HFFc6 (cell line): ENCODE measurements around the gene LYVE1. TPM values are rescaled to one million over a fixed set of nuclear protein-coding genes. Genes with fewer than 3 reads are reported as not detected.

Source experiments
- DNase-seq: peaks from one replicate; pipeline ENCODE4 v3.0.0-alpha.2; 2018
- H3K27ac Mint-ChIP-seq: 2 replicates; pipeline ENCODE4 v1.8.0; 2020; ENCODE audit warnings: mild to moderate bottlenecking, mixed read lengths
- H3K27me3 Mint-ChIP-seq: 2 replicates; pipeline ENCODE4 v1.8.0; 2021; ENCODE audit warnings: mild to moderate bottlenecking, moderate library complexity, mixed read lengths; ENCODE audit not compliant: insufficient read depth
- H3K36me3 Mint-ChIP-seq: 2 replicates; pipeline ENCODE4 v1.8.0; 2021; ENCODE audit warnings: low read depth, mixed read lengths
- H3K4me1 Mint-ChIP-seq: 2 replicates; pipeline ENCODE4 v1.8.0; 2020; ENCODE audit warnings: low read depth, mixed read lengths
- H3K4me3 Mint-ChIP-seq: 2 replicates; pipeline ENCODE4 v1.8.0; 2020; ENCODE audit warnings: mild to moderate bottlenecking, moderate library complexity, mixed read lengths
- H3K9me3 Mint-ChIP-seq: 2 replicates; pipeline ENCODE4 v1.8.0; 2020; ENCODE audit warnings: mild to moderate bottlenecking, mixed read lengths
- CTCF ChIP-seq: fragments of 200-600 bp; sonication (generic); IDR thresholded peaks from 2 replicates; pipeline ENCODE4 v1.5.0; 2021; ENCODE audit warnings: antibody characterized with exemption, mild to moderate bottlenecking
- total RNA-seq, 6 experiments: library from RNA; stranded (reverse); fragmentation: NEBNext Ultra II Directional; extraction: Animal tissue kit (Norgen Biotek cat#: 25700); gene quantifications; 2 replicates in 1 of 6; 3 replicates in 5 of 6; pipeline ENCODE4 v1.2.3, GENCODE V29; 2021

Gene LYVE1
- total RNA-seq, 6 experiments from 2014 or later, result 0.09 TPM; not detected in 5

DNA sequence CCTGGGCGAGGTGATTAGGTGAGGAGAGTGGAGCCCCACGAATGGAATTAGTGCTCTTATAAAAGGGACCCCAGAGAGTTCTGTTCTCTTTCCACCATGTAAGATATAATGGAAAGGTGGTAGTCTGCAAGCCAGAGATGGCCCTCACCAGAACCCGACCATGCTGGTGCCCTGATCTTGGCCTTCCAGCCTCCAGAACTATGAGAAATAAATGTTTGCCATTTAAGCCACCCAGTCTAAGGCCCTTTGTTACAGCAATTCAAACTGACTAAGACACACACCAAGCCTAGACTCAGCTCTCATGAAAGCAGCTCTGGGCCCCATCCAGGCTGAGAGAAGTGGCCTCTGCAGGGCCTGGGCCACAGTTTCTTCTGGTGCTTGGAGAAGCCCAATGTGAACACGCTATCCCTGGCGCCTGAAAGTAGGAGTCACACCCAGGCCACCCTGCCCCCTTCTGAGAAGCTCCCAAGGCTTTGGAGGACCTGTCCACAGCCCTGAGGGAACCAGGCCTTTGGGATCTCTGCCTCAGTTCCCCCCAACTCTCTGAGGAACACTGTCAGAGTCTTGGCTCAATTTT, 35.3 kb upstream of the LYVE1 start:
- Mint-ChIP-seq H3K4me3 (no peak overlapping the region), H3K27me3 (no peaks in the 10 kb centered on the region), H3K27ac (no peak overlapping the region), H3K4me1 (peaks cover 45% of the 10 kb centered on the region), H3K36me3 (peaks cover 34% of the 10 kb centered on the region), H3K9me3 (no peaks in the 10 kb centered on the region)
- no peak for TF ChIP-seq CTCF
- no peak for DNase-seq

DNA sequence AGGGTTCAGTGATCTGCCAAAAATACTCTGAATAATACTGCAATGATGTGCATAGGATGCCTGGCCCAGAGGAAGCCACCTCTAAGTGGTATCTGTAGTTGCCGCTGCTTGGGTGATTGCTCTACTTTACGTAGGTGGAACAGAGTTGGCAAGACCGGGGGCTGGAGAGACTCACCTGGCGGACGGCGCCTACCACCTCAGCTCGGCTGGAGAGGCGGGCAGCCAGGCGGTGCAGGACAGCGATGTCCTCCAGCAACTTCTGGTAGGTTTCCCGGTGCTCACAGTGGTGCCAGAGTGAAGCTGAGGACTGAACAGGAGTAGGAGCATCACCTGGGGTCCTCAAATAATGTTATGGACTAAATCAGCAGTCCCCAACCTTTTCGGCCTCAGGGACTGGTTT, 34.5 kb upstream of the LYVE1 start:
- H3K9me3 Mint-ChIP-seq, result no peaks in the 10 kb centered on the region
- peaks cover 39% of the 10 kb centered on the region for H3K36me3 Mint-ChIP-seq
- peaks cover 45% of the 10 kb centered on the region for H3K4me1 Mint-ChIP-seq
- TF ChIP-seq CTCF, result no peak
- H3K4me3 Mint-ChIP-seq, result no peak overlapping the region
- no peak for DNase-seq
- no peak overlapping the region for H3K27ac Mint-ChIP-seq
- H3K27me3 Mint-ChIP-seq, result no peaks in the 10 kb centered on the region

DNA sequence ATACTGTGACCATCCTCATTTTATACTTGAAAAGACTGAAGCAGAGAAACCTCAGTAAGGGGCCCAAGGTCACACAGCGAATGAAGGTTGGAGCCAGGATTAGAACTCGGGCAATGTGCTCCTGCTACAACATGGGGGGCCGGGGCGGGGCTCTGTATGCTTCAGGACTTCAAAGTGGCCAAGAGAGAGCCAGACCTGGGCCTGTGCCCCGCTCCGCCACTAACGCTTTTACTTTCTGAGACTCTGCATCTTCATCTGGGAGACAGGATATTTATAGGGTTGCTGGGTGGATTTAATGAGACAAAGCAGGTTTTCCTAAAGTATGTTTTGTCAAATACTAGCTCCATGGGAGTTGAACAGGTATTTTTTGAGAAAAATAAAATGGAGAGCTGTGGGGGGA, 33.9 kb upstream of the LYVE1 start:
- Mint-ChIP-seq H3K27ac (no peak overlapping the region), H3K9me3 (no peaks in the 10 kb centered on the region), H3K27me3 (no peaks in the 10 kb centered on the region), H3K4me3 (no peak overlapping the region), H3K36me3 (peaks cover 41% of the 10 kb centered on the region), H3K4me1 (peaks cover 45% of the 10 kb centered on the region)
- no peak for DNase-seq
- no peak for TF ChIP-seq CTCF

- TF ChIP-seq CTCF, result no peak
- Mint-ChIP-seq H3K4me1 (peaks cover 41% of the 10 kb centered on the region), H3K27me3 (no peaks in the 10 kb centered on the region), H3K4me3 (no peak overlapping the region), H3K36me3 (peaks cover 41% of the 10 kb centered on the region), H3K9me3 (no peaks in the 10 kb centered on the region), H3K27ac (no peak overlapping the region)
- no peak for DNase-seq
Observed at GRCh38 chr11:10601837-10602236, 33.4 kb upstream of the LYVE1 start.

DNA sequence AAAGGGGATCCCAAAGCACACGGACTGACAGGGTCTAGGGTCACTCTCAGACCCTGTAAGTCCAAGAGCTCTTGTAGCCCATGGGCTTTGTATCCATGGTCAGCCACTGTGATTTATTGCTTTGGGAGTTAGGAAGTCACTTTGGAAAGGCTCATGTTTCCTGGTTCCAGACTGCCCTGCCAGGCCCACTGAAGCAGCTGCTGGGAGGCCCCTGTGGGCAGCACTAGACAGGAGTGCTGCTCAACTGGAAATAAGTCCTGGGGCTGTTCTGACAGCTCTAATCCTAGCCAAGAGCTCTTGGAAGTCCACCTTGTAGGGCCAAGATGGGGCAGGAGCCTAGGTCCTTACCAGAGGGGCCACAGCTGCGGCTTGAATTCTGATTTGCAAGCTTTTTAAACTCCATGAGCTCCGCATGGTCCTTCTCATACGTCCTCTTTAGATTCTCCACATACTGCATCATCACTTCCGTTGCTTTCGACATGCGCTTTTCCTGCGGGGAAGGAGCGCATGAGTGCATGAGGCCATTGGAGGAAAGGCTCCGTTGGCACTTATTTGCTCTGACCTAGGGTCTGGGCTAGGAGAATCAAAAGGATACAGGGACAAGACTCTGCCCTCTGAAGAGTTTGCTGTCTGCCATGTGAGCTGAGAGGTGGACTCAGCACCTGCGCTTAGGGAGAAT, 32.2 kb upstream of the LYVE1 start:
- H3K4me1 Mint-ChIP-seq, result peaks cover 29% of the 10 kb centered on the region
- no peaks in the 10 kb centered on the region; the same call in 1 of the 2 replicates for H3K27me3 Mint-ChIP-seq
- no peak for DNase-seq
- no peaks in the 10 kb centered on the region; the same call in 1 of the 2 replicates for H3K9me3 Mint-ChIP-seq
- peaks cover 41% of the 10 kb centered on the region for H3K36me3 Mint-ChIP-seq
- TF ChIP-seq CTCF, result no peak
- no peak overlapping the region for H3K4me3 Mint-ChIP-seq
- 0 out of 2 replicates have a peak overlapping the region, but pooled peaks have one; percentile 10 for H3K27ac Mint-ChIP-seq
